Prostate gland (tissue), 2 donors: Measurements from ENCODE around the gene RSU1. TPM values are rescaled to one million over a fixed set of nuclear protein-coding genes. Genes with fewer than 3 reads are reported as not detected.

Experiments
- DNase-seq: peaks from one replicate; pipeline ENCODE4 v3.0.0-alpha.2; 2019; ENCODE audit warnings: low spot score
- H3K27ac ChIP-seq, 2 donors: fragments of 200-600 bp; sonication (generic); 2 replicates each; pipeline ENCODE4 v1.5.1; 2017 to 2019
- H3K27me3 ChIP-seq: fragments of 200-600 bp; sonication (generic); replicated peaks from 2 replicates; pipeline ENCODE4 v1.5.1; 2019; ENCODE audit not compliant: insufficient read depth
- H3K36me3 ChIP-seq, 2 donors: fragments of 200-600 bp; sonication (generic); 1 replicate in 1 of 2; 2 replicates in 1 of 2; pipeline versions ENCODE4 v1.5.1 to v1.8.1; 2017 to 2019
- H3K4me1 ChIP-seq: fragments of 200-600 bp; sonication (generic); replicated peaks from 2 replicates; pipeline ENCODE4 v1.5.1; 2019
- H3K4me3 ChIP-seq, 2 donors: fragments of 200-600 bp; sonication (generic); 2 replicates each; pipeline ENCODE4 v1.5.1; 2017 to 2019
- H3K9me3 ChIP-seq: fragments of 200-600 bp; sonication (generic); 2 replicates; pipeline ENCODE4 v1.5.1; 2017
- POLR2A ChIP-seq: fragments of 450-650 bp; IDR thresholded peaks from one replicate; pipeline ENCODE4 v1.6.1; 2016; ENCODE audit warnings: antibody characterized with exemption, mild to moderate bottlenecking
- POLR2AphosphoS5 ChIP-seq: sonication (generic); formaldehyde crosslinking; IDR thresholded peaks from one replicate; pipeline ENCODE4 v1.6.1; 2017; ENCODE audit warnings: antibody characterized with exemption
- WGBS: methylation state at CpG from one replicate; pipeline ENCODE4 v1.1.5; 2018; 5-methylcytosine and 5-hydroxymethylcytosine counted together
- intact Hi-C: fragments of 100-400 bp; cut with DNase I; formaldehyde crosslinking; loops from one replicate; pipeline ENCODE4 v1.14.2; 2022
- total RNA-seq, 2 donors: library from RNA; depleted of rRNA; stranded (reverse); fragments of >200 nt; gene quantifications; one replicate each; pipeline ENCODE4 v1.1.0, GENCODE V29; 2016
- TF ChIP-seq, protein P1 (sequence below), 4 experiments: fragments of 200-600 bp in 2 of 4; fragments of 450-650 bp in 2 of 4; sonication (generic) in 2 of 4; IDR thresholded peaks; 1 replicate in 3 of 4; 2 replicates in 1 of 4; pipeline ENCODE4 v1.5.1; 2016 to 2019; ENCODE audit warnings: antibody characterized with exemption in 4 of 4, mild to moderate bottlenecking in 2 of 4, moderate library complexity in 2 of 4

RSU1 gene
- total RNA-seq, 2 donors from 2014 or later = 32.2 to 49.3 TPM

DNA sequence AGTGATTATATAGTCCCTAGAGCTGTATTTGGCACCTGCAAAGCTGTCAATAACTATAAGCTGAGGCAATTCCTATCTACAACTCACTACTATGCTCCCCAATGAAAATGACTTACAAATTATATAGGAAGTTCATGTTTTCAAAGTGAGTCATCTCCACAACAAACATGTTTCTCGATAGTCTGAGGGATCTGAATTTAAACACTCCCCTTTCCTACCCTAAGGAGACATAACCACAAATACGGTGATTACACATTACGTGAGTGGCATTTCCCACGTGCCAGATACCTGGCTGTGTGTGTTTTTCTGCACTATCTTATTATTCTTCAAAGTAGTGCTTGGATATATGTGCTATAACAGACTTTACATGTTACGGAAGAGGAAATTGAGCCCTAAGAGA is 173.1 kb downstream of the RSU1 start:
- intact Hi-C loops = no loop called here
- Histone ChIP-seq H3K36me3 (no peaks in the 10 kb centered on the region), H3K4me1 (no peaks in the 10 kb centered on the region), H3K27ac (no peak overlapping the region), H3K9me3 (no peaks in the 10 kb centered on the region), H3K27me3 (no peaks in the 10 kb centered on the region), H3K4me3 (no peak overlapping the region)
- no peak for TF ChIP-seq POLR2AphosphoS5
- TF ChIP-seq, protein P1, sequence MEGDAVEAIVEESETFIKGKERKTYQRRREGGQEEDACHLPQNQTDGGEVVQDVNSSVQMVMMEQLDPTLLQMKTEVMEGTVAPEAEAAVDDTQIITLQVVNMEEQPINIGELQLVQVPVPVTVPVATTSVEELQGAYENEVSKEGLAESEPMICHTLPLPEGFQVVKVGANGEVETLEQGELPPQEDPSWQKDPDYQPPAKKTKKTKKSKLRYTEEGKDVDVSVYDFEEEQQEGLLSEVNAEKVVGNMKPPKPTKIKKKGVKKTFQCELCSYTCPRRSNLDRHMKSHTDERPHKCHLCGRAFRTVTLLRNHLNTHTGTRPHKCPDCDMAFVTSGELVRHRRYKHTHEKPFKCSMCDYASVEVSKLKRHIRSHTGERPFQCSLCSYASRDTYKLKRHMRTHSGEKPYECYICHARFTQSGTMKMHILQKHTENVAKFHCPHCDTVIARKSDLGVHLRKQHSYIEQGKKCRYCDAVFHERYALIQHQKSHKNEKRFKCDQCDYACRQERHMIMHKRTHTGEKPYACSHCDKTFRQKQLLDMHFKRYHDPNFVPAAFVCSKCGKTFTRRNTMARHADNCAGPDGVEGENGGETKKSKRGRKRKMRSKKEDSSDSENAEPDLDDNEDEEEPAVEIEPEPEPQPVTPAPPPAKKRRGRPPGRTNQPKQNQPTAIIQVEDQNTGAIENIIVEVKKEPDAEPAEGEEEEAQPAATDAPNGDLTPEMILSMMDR (IDR thresholded peaks at IDR 0.05) = no peak
- no peak for TF ChIP-seq POLR2A
- WGBS = 83% methylated on average over 5 of the region's 5 CpGs
- DNase-seq = no peak

DNA sequence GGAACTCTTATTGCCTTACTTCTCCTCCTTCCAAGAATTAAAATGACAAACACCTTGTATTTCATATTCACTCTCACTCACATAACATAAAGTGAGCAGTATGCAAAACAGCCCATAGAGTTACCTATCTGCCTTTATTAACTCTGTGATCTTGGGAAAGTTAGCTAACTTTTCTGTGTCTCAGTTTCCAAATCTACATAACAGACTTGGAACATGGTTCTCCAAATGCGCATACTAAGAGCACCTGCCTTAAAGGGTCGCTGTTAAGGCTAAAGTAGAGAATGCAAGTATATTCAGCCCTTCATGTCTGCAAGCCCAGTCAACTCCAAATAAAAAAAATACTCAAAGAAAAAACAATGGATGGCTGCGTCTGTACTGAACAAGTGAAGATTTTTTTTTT is 173.7 kb downstream of the RSU1 start:
- H3K27ac ChIP-seq = no peak overlapping the region
- H3K4me1 ChIP-seq = no peaks in the 10 kb centered on the region
- no peaks in the 10 kb centered on the region for H3K27me3 ChIP-seq
- no peaks in the 10 kb centered on the region for H3K9me3 ChIP-seq
- DNase-seq = no peak
- TF ChIP-seq, protein P1 (IDR thresholded peaks at IDR 0.05) = no peak
- TF ChIP-seq POLR2A = no peak
- no peak for TF ChIP-seq POLR2AphosphoS5
- H3K36me3 ChIP-seq = no peaks in the 10 kb centered on the region
- H3K4me3 ChIP-seq = no peak overlapping the region
- WGBS = 91% methylated on average over 3 of the region's 3 CpGs
- intact Hi-C loops = no loop called here

DNA sequence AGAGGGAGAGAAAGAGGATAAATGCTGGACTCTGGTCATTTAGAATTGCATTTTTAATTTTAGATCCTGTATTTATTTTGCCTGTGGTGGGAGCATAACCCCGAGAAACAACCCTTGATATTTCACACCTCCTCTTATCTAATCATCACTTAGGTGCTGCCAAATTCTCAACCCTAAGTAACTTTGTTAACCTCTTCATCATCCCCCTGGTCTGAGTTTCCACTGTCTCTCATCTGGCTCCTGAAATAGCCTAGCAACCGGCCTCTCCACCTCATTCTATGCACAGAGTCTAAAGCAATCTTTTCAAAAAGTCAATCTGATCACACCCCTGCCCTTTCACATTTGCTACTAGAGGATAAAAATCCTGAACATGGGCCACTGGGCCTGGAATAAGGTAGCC is 177.1 kb downstream of the RSU1 start:
- H3K4me3 ChIP-seq = no peak overlapping the region
- no peak for DNase-seq
- H3K36me3 ChIP-seq = no peaks in the 10 kb centered on the region
- no peak for TF ChIP-seq POLR2A
- TF ChIP-seq POLR2AphosphoS5 = no peak
- TF ChIP-seq, protein P1 (IDR thresholded peaks at IDR 0.05) = no peak
- WGBS = 62% methylated on average over 2 of the region's 2 CpGs
- no peaks in the 10 kb centered on the region for H3K27me3 ChIP-seq
- no peaks in the 10 kb centered on the region for H3K9me3 ChIP-seq
- H3K4me1 ChIP-seq = no peaks in the 10 kb centered on the region
- no peak overlapping the region for H3K27ac ChIP-seq
- intact Hi-C loops = no loop called here

DNA sequence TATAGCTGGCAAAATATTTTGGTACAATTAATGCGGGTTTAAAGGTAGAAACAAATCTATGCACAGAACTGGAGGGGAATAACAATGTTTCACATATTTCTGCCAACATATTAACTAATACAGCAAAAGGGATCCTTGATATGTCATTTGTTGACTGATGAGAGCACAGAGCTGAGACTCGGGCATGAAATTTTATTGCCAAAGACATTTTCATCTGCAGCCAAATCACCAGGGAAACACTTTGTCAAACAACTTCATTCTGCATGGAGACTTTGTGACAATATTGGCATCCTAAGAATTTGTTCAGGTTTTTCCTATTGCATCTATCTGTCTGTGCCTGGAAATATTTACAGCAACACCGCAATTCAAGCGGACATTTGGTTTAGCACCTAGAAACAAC is 177.8 kb downstream of the RSU1 start:
- Histone ChIP-seq H3K4me3 (no peak overlapping the region), H3K4me1 (no peaks in the 10 kb centered on the region)

DNA sequence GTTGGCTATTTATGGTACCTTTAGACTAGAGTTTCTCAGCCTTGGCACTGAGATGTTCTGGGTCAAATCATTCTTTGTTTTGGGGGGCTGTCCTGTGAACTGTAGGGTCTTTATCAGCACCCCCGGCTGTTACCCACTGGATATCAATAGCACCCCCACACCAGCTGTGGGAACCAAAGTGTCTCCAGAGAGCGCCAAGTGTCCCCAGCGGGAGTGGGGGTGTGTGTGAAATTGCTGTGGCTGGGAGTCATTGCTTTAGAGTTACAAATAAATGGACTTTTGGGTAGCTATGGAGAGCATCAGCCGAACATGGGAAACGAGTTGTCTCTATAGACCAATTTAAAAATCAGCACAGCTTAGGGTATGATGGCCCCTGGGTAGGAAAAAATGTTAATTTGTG is 184.2 kb downstream of the RSU1 start:
- intact Hi-C loops = no loop called here
- H3K4me3 ChIP-seq = no peak overlapping the region
- H3K27ac ChIP-seq = no peak overlapping the region
- H3K4me1 ChIP-seq = no peaks in the 10 kb centered on the region
- WGBS = over 99% methylated on average over 5 of the region's 5 CpGs
- DNase-seq = no peak
- no peaks in the 10 kb centered on the region for H3K9me3 ChIP-seq
- TF ChIP-seq POLR2AphosphoS5 (no peak), POLR2A (no peak)
- TF ChIP-seq, protein P1 (IDR thresholded peaks at IDR 0.05) = no peak
- H3K36me3 ChIP-seq = no peaks in the 10 kb centered on the region
- no peaks in the 10 kb centered on the region for H3K27me3 ChIP-seq

More for the DNA sequence above, 177.8 kb downstream of the RSU1 start:
- DNase-seq = no peak
- TF ChIP-seq POLR2A = no peak
- TF ChIP-seq, protein P1 (IDR thresholded peaks at IDR 0.05) = no peak
- no peak for TF ChIP-seq POLR2AphosphoS5
- no peaks in the 10 kb centered on the region for H3K27me3 ChIP-seq
- no peaks in the 10 kb centered on the region for H3K9me3 ChIP-seq
- H3K36me3 ChIP-seq = no peaks in the 10 kb centered on the region
- H3K27ac ChIP-seq = no peak overlapping the region
- intact Hi-C loops = no loop called here
- WGBS = 65% methylated on average over 4 of the region's 4 CpGs
